GM18502 (cell line): ENCODE data around the gene SLC35F1.
"Not testable (repeated sequence)": the region's sequence is repeated elsewhere in the genome, so short reads cannot be mapped to it uniquely, and the experiment has no call there.

Source experiments
- ATAC-seq: cut with Tn5 transposase; IDR thresholded peaks from one replicate; pipeline ENCODE4 v1.9.1; 2021; ENCODE audit warnings: mild to moderate bottlenecking; ENCODE audit not compliant: unreplicated experiment, poor library complexity

Gene SLC35F1

DNA sequence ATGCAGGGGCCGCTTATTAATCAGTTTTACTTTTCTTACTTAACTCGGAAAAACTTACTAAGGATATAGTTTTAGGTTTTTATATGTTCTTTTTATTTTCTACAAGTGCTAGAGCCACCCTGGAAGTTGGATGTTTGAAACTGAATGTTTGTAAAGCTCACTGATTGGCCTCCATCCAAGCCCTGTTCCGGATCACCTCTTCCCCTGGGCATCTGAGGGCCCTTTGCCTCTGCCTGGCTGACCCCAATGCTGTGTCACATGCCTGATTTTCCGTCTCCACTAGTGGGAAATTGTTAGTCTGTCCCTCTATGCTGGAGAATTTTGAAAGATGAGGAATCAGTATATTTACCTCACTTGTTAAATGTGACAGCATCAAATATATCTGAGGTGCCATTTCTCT is 79.3 kb downstream of the SLC35F1 start:
- no peak for ATAC-seq

DNA sequence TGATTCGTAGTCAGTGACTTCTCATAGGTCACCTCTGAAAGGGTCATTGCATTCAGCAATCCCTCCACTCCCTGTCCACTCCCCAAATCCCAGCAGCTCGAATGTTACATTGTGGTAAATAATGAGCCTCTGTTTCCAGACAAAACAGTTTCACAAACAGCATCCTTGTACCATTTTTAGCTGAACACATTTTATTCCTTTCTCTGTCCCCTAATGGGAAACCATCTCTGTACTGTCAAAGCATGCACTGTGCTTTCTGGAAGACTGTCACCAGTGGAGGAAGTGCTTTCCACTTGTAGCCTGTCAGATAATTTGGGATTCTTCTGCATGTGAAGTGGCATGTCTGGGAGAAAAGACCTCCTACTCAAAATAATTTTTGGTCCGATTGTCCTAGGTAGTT is 82.0 kb downstream of the SLC35F1 start:
- ATAC-seq, result no peak

DNA sequence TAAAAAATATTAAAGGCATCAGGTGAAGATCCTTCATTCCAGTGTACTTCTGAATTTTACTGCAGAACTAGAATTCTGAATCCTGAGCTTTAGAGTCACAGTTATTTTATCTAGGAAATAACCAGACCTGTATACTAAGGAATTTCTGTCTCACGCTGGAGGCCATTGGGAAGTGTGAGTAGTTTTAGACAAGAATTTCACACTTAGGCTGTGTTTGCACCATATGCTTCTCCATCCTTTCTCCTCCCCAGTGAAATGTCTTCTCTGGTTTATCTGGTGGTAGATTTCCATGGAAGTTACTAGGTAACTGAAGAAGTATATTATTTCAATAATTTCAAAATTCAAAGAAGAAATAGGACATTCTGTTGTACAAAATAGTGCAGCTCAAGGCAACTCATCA is 83.1 kb downstream of the SLC35F1 start:
- no peak for ATAC-seq

DNA sequence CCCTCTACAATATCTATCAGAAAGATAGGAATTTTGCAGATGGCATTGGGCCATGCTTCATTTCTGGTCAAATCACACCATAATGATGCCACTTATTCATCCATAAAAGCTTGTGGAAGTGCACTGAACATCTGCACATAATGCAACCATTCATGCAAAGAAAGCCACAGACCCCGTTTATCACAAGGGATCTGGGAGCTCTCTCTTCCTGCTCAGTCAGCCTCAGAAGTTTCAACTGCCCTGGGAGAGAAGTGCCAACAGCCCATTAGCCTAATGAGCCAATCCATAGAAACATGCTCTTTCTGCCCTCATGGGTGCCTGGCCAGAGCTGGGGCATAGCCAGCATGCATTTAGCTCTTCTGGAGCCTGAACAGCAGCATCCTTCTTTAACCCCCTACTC is 85.8 kb downstream of the SLC35F1 start:
- ATAC-seq, result no peak

DNA sequence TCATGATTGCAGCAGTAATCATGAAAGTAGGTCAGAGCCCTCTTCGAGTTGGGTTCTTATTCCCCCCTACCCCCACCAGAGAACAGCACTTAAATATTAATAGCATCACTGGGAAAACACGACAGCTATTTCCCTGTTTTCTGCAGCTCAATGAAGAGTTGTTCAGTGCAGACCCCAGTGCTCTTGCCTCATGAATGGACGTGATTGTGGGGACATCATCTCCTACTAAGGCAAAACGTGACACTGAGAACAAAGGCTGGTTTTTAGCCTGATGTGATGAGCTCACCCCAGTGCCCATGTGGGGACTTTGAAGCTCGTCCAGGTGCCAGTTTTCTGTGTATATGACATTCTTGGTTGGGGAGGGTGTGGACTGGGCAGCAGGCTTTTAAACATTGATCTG is 105.9 kb downstream of the SLC35F1 start:
- ATAC-seq, result no peak

DNA sequence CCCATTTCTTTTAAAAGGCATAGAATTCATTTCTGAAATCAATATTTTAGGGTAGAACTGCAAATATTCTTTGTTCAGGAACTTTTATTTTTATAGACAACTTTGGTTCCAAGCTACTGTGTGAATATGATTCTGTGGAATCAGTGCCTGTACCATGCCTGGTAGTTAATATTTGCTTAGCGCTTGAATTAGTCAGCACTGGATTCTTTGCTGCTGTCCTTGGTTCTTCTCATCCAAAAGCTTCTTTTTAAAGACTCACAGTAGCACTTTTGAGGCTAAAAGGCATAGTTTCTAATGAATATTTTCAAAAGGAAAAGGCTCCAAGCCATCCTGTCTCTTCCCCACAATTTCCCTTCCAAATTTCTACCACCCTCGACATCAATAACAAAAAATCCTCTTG is 109.5 kb downstream of the SLC35F1 start:
- ATAC-seq, result no peak

DNA sequence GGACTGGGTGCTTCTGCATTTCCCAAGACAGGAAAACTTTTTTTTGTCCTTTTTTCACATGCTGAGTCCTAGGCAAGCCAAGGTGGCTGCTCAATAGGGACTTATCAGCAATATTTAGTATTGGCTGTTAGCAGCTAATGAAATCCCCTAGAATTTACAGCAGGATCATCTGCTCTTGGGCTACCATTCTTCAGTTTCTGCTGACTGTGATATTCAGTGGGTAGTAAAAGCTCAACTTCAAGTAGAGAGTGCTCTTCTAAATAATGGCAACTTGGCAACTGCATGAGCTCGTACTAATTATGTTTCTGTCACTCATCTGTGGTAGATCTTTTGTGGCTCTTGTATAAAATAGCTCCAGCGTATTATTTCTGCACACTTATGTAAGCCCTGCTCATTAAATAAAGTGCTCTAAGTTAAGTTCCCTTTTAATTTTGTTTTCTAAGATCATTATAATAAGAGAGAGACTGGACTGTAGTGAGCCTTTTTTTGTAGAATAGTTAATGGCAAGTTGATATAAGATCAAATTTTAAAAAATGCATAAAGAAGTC is 110.3 kb downstream of the SLC35F1 start:
- ATAC-seq, result no peak

DNA sequence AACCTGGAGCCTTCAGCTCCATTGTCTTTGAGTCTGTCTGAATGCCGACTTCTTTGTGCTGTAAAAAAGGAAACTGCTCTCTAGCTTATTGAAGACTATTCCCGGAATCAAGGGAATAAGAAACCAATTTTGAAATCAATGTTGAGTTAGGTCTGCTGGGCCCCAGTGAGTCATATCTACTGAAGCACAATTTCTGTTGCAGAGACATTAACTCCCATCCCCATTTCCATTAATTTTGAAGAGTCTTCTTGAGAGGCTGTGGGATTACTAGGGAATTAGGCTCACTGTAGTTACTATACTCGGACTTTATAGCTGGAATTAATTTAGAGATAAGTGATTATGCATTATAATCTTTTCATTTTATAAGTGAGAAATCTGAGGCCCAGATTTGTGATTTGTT is 116.7 kb downstream of the SLC35F1 start:
- ATAC-seq, result no peak

DNA sequence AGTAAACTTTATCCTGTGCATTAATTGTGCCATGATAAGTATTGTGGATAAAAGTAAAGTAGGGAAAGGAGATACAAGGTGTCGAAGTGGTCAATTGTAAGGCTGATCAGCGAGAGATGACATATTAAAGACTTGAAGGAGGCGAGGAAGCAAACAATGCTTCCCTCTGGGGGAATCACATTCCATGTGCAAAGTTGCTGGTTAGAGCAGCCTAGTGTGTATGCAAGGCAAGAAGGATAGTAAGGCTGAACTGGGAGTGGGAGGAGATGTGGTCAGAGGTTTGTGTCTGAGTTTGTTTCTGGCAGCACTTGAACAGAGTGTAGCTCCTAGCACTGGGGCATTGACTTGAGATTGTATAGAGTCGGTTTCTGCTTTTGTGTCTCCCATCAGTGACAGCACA is 122.9 kb downstream of the SLC35F1 start:
- ATAC-seq, result no peak

DNA sequence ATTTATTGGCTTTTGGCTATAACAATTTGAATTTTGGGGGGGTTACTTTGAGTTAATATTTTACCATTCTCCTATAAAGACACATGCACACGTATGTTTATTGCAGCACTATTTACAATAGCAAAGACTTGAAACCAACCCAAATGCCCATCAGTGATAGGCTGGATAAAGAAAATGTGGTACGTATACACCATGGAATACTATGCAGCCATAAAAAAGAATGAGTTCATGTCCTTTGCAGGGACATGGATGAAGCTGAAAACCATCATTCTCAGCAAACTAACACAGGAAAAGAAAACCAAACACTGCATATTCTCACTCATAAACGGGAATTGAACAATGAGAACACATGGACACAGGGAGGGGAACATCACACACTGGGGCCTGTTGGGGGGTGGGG is 130.4 kb downstream of the SLC35F1 start:
- not testable (repeated sequence) for ATAC-seq

DNA sequence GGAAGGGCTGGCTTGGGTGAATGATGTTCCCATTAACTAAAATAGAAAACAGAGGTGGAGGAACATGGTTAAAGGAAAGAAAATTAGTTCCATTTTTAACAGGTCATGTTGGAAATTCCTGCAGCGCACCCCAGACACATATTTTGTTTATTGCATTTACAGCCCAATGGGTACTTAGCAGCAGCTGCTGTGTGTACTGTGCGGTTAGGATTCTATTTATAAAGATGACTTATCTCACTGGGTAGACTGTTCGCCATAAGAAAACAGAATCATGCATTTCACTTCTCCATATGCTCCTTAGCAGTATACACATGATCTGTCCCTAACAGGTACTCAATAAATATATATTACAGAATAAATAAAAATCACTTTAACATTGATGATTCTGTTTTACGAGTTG is 135.8 kb downstream of the SLC35F1 start:
- ATAC-seq, result no peak

DNA sequence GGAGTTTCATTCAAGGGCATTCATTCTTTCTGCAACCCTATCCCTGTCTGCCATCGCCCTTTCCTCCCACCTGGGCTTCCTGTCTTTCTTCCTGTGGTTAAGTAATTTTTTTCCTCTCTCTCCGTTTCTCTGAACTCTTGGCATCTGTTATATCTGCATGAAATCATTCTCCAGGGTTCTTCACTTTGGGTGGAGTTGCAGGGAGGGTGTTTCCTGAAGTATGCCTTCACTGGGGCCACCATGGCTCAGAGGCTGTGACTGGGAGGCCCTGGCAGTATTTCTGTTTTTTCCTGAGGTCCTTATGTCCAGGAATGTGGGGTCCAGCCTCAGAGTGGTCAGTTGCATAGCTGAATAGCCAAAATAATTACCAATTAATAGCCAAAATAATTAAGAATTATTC is 137.2 kb downstream of the SLC35F1 start:
- no peak for ATAC-seq

DNA sequence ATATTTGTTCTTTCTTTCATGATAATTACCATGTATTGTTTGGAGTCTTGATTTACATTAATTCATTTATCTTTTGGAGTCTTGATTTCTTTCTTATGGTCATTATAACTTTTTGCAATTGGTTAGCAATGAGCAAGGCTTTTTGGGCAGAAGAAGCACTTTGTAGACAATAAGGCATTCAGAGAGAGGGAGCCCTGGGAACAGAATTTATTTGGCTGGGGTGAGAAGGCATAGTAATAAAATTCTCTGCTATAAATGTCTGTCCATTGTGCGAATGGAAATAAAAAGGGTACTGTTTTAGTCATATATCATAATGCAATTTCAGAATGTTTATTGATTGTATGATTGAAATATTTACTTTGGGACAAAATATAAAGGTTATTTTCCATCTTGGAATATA is 147.0 kb downstream of the SLC35F1 start:
- no peak for ATAC-seq

DNA sequence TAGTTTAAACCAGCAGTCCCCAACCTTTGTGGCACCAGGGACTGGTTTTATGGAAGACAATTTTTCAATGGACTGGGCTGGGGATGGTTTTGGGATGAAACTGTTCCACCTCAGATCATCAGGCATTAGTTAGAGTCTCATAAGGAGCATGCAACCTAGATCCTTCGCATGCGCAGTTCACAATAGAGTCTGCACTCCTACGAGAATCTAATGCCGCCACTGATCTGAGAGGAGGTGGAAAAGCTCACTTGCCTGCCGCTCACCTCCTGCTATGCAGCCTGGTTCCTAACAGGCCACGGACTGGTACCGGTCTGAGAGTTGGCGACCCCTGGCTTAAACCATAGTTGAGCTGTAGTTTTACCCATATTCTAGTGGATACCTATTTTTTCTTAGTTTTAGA is 154.6 kb downstream of the SLC35F1 start:
- ATAC-seq, result no peak

DNA sequence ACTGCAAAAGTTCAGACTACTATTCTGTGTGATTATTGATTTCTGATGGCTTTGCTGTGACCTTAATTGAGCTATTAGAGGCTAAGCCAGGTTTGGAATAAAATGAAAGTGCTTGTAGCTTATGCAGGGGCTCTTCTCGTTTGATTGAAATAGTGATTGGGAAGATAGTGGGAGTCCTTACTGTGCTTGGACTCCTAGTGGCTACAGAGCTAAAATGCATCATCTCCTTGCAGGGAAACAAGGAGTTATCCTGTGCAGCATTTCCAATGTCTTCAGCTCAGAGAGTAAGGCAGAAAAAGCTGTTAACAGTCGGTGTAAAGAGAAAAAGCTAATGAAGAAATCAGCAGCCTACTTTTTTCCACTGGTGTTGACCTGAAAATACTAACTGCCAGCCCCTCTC is 173.5 kb downstream of the SLC35F1 start:
- ATAC-seq, result no peak

DNA sequence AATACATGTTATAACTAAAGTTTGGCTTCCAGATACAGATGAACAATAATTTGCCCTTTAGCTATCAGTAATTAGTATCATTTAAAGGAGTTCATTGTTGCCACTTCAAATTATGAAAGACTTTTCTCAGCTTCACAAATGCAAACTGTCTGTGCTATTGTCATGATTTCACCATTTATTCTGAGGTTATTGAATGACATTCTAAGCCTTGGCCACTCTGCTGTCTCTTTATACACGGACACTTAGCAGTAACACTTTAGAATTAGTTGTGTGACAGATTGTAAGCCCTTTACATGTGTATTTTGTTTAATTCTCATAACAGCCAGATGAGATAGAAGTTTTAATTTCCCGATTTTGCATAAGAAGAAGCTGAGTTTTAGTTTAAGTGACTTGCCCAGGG is 176.6 kb downstream of the SLC35F1 start:
- ATAC-seq, result no peak

DNA sequence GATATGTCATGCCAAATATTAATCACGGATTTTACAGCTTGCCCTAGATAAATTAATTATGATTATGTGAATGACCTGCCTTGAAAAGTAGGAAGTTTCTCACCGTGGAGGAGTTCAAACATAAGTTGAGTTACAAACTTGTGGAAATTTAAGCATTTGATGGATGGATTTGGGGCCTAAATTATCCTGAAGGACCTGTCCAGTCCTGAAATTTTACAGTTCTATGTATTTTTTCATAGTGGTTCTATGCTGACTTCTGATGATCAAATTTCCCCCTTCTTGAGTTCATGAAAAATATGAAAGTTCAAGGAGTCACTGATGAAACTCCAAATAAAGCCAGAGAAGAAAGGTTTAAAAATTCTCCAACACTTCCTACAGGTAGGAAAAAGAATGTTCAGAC is 178.6 kb downstream of the SLC35F1 start:
- no peak for ATAC-seq

DNA sequence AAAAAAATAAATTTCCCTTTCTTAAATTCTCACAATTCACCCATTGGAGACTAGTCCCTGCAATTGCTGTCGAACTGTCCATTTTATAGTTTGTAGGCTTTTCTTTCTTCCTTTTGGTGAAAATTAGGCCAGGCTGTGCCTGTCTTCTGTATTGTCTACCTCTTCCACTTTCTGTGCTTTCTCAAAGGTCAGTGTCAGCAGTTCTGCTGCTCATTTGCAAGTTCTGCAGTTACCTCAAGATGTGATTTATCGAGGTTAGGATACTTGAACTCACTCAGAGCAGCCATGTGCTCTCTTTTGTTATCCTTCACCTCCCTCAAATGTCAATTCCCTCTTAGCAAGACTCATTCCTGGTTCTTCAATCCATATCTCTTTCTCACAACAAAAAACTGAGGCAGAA is 179.1 kb downstream of the SLC35F1 start:
- ATAC-seq, result no peak

DNA sequence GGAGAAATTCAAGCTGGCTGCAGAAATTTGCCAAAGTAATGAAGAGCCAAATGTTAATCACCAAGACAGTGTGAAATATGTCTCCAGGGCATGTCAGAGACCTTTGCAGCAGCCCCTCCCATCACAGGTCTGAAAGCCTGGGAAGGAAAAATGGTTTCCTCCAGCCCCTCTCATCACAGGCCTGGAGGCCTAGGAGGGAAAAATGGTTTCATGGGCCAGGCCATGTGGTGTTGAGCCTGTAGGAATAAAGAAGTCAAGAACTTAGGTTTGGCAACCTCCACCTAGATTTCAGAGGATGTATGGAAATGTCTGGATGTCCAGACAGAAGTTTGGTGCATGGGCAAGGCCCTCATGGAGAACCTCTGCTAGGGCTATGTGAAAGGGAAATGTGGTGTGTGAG is 185.0 kb downstream of the SLC35F1 start:
- no peak for ATAC-seq

DNA sequence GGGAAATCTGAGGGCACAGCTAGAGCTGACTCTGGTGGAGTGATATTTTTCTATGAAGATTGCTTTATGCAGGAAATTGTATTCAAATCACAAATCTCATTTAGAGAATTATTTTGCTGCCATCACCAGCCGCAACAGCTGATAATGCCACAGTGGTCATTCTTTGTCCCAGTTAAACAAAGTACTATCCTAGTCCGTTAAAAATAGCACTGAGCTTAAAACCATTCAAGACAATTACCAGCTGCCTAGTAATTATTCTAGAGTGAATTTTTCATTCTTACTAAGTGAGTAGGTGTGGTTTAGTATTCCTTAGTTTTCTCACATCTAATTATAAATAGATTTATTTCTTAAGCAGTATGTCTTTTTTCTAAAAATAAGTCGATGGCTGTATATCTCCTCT is 190.5 kb downstream of the SLC35F1 start:
- ATAC-seq, result no peak

DNA sequence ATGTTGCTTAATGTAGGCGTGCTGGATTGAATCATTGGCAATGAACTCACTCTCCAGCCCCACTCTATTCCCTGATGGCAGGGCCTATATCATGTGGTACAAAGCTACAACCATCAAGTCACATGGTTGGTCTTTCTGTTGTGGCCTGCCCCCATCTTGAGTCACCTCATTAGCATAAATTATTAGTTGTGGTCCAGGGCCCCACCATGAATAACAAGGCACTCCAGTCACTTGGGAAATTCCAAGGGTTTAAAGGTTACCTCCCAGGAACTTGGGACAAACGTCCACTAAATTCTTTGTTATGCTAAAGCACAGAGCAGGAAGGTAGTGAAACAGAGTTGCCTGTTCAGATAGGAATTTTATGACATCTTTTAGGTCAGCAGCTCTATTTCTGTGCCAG is 193.7 kb downstream of the SLC35F1 start:
- no peak for ATAC-seq

DNA sequence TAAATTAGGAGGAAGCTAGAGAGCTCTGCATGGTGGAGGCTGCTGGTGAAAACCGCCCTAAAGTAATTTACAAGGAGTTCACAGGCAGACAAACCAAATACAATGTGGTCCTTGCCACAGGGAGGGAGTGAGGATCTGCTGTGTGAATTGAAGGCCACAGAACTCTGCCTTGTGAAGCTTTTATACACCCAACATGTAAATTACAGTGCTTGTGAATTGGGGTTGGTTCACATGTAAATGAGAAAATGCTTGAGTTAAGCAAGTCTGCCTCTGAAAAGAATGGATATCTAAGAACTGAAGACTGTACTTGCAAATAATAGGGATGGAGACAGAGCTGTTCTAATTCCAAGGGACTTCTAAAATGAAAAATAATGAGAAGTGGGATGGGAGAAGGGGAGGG is 194.2 kb downstream of the SLC35F1 start:
- no peak for ATAC-seq

DNA sequence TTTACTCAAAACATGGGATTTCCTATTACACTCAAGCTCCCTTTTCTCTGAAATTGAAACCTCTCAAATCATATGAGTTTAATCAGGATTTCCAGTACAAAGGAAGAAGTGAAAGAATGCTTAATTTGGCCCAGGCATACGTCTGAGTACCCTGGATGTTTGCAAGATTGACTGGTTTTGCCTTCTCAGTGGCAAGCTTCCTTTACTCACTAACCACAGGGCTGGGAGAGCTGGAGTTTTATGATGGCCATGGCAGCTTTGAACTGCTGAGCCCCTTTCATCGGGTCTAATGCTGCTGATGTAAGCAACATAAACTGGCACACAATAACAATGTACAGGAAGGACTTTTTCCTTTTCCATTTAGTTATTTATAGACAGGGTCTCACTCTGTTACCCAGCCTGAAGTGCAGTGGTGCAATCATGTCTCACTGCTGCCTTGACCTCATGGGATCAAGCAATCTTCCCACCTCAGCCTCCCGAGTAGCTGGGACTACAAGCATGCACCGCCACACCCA is 194.8 kb downstream of the SLC35F1 start:
- no peak for ATAC-seq
